Stimulated activated CD4-positive, alpha-beta T cell treated with anti-CD3 and anti-CD28 coated beads, Interleukin-12 subunit alpha, Interleukin-12 subunit beta, amount 100 ng/mL, for 24 hours (primary cell): ENCODE results near the gene ACAD9.
A peak's percentile ranks its signal among the peaks of the same experiment; 100 is the strongest.
"Not testable (repeated sequence)": the region's sequence is repeated elsewhere in the genome, so short reads cannot be mapped to it uniquely, and the experiment has no call there.

Experiments
- DNase-seq, 2 experiments: peaks; one replicate each; pipeline ENCODE4 v3.0.0-alpha.2; 2020; ENCODE audit warnings: low read depth in 2 of 2

Gene ACAD9

DNA sequence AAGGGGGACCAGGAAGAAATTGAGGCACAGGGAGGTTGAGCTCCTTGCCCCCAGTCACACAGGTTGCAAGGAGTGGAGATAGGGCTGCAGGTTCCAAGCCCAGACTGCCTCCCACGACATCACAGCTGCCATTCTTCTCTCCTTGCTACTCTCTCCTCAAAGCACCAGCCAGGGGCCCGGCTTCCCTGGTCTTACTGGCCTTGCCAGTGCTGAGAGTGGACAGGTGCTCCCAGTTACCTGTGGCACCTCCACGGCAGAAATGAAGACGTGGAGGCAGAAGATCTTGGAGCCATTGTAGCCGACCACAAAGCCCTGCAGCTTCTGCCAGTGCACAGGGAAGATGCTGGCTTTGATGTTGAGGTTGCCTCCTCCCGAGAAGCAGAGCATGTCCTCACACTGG is 17.9 kb upstream of the ACAD9 start:
- DNase-seq: no peak

DNA sequence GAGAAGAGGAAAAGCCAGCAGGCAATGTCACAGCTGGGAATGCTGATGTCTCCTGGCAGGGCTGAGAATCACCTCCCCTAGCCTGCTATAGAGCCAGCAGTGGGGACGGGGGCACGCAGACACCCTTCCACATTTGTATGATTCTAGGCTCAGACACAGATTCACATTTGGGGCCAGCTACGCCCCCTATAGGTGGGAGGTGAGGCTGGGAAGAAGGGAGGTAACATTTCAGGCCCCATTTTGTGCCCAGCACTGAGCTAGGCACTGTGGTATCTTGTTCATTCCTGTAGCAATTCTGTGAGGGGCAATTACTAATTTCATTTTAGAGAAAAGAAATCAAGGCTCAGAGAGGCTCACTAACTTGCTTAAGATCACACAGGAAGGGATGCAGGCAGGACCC is 15.9 kb upstream of the ACAD9 start:
- DNase-seq: no peak

DNA sequence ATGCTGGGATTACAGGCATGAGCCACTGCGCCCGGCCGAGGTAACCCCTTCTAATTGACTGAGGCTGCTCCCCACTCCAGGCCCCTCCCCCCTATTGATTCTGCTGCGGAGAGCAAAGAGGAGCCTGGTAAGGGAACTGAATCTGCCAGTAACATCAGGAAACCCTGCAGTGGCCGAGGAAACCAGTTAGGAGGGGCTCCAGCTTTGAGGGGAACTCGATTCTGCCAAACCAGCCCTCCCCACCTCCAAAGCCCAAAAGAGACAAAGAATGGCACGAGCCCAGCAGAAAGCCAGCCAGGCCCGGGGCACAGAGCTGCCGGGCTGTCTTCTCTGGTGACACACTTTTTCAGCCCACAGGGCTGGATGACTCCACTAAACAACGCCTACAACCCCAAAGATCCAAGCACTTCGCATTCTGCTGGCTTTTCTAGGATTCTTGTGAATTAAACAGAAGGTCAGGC is 15.0 kb upstream of the ACAD9 start:
- no peak for DNase-seq

DNA sequence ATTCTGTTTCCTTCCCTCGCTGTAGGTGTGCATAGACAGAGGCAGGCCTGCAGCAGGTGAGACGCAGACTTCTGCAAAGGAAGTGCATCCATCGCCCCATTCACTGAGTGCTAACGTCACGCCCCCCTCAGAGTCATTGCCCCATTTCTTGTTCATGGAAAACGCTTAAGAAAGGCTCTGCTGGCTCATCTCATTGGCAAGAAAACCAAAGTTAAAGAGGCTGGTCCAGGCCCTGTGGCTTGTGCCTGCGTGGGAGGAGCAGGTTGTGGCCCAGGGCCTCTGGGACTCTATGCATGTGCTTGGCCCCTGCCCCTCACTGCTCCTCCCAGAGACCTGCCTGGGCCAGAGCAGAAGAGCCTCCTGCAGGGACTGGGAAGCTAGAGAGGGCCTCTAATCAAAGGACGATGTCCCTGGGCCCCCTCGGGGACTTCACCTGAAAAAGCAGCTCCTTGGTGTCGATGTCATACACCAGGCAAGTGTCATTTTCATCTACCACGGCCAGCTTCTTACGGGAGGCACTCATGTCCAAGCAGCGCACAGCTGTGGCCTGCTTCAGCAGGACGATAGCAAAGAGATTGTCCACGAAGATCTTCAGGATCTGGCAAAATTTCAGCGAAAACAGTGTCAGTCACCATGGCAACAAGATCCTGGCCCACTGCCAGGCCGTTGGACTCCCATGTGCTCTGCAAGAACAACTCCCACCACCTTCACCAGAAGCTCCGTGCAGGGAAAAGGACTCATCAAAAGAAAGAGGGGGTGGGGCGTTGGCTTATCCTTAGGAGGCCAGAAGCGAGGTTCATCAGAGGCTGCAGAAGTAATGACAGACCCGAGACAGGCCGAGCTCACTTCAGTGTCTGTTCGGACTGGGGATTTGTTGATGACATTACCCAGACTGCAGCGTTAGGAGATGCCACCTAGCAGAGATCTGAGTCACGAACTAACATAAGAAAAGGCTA is 14.3 kb upstream of the ACAD9 start:
- not testable (repeated sequence) for DNase-seq

DNA sequence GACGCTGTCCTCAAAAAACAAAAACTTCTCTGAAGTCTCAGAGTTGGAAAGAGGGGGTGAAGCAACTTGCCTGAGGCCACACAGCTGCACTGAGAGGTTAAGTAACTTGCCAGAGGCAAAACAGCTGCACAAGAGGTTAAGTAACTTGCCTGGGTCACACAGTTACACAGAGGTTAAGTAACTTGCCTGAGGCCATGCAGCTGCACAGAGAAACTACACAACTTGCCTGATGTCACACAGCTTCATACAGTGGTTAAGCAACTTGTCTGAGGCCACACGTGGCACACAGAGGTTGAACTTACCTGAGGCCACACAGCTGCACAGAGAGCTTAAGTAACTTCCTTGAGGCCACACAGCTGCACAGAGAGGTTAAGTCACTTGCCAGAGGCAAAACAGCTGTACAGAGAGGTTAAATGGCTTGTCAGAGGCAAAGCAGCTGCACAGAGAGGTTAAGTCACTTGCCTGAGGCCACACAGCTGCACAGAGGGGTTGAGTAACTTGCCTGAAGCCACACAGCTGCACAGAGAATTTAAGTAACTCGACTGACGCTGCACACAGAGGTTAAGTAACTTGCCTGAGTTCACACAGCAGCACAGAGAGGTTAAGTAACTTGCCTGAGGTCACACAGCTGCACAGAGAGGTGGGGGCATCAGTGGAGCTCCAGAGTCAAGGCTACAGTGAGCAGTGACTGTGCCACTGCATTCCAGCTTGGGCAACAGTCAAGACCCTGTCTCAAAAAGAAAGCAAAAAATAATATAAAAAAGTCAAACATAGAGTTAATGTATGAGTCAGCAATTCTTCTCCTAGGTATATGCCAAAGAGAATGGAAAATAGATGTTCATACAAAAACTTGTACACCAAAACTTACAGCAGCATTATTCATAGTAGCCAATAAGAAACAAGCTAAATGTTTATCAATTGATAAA is 12.0 kb upstream of the ACAD9 start:
- no peak for DNase-seq

DNA sequence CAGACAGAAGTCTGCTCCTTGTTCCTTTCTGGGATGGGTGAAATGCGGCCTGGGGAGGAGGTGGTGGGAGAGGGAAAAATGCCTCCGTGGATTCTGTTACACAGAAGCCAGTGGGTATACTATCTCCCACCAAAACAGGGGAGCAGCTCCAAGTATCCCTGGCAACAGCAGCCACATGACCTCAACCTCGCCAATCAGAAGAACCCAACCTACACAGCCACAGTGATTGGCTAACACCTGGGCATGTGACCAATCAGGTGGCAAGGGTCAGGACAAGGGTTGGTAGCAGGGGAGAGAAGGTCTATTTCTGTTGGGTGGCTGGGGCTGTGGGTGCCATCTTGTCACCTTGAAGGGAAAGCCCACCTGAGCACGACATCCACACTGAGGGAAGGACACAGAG is 9.1 kb upstream of the ACAD9 start:
- DNase-seq: no peak

DNA sequence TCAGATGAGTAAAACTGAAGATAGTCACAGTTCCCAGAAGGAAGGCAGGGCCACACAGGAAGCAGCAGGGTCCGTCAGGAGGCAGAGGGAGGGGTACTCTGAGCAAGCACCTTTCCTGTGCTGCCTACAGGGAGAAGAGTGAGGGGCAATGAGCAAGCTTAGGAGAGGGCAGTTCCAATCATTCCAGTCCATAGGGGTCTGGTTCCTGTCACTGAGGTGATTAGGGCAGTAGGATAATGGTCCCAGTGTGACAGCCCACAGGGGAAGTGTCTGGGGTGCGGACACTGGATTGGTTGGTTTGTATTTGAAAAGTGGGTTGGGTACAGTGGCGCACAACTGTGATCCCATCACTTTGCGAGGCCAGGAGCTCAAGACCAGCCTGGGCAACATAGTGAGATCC is 7.1 kb upstream of the ACAD9 start:
- no peak for DNase-seq

DNA sequence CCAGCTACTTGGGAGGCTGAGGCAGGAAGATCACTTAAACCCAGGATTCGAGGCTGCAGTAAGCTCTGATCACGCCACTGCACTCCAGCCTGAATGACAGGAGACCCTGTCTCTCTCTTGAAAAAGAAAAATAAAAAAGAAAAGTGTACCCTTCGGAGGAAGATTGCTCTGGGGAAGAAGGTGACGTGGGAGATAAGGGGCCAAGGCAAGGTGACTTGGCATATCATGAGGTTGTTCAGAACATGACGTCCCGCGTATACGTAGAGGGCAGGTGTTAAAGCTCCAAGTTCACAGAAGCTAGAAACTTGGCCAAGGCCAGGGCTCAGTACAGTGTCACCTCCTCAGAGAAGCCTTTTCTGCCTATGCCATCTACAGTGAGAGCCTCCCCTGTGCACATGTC is 6.7 kb upstream of the ACAD9 start:
- no peak for DNase-seq

DNA sequence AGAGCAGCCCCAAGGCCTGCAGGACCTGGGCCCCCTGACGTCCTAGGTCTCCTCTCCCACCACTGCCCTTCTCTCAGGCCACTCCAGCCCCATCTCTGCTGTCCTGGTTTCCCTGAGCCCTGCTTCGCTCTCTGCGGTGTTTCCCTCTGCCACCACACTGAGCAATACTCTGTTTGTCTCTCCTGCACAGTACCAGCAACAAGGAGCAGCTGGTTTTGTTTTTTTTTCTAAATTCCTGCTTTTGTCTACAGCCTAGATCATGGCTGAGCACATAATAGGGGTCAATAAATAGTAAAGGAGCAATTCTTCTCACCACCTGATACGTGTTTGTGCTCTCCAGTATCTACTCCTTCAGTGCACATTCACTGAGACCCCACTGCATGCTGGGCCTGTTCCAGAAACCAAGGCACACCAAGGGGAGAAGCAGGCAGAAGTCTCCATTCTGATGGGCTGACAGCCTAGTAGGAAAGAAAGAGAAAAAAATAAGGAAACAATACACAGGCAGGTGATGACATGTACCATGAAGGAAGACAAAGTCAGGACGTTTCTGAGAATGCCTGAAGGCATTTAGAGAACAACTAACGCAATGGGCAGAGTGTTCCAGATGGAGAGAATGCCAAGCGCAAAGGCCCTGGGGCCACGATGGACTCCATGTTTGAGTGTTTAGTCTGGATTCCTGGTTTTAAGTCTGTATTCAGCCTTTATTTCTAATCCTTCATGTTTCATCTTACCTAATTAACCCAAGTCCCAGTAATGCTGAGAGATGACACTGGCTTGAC is 6.0 kb upstream of the ACAD9 start:
- no peak for DNase-seq

DNA sequence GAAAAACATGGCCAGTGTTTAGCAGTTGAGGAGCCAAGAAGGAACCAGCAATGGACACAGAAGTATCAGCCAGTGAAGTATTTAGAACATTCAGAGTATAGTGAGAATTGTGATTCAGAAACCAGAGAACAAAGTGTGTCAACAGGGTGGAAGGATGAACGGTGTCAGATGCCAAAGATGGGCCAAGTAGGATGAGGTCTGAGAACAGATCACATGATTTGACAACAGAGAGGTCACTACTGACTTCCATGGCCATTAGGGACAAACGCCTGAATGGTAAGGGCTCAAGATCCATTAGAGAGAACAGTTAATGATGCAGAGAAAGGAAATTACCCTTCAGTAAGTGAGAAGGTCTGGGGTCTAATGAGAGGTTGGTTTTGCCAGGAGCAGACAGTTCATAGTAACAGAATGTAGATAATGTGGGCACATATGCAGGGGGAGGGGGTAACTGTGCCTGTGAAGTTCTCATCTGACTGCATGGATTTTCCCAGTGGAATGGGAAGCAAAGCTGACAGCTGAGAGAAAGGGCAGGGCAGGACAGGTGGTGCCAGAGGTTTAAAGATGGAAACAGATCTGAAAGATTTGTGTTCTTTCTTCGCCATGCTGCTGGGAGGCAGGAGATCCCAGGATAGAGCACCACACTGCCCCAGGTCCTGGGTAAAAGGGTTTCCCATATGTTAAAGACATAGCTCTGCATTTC is 4.8 kb upstream of the ACAD9 start:
- DNase-seq: no peak

DNA sequence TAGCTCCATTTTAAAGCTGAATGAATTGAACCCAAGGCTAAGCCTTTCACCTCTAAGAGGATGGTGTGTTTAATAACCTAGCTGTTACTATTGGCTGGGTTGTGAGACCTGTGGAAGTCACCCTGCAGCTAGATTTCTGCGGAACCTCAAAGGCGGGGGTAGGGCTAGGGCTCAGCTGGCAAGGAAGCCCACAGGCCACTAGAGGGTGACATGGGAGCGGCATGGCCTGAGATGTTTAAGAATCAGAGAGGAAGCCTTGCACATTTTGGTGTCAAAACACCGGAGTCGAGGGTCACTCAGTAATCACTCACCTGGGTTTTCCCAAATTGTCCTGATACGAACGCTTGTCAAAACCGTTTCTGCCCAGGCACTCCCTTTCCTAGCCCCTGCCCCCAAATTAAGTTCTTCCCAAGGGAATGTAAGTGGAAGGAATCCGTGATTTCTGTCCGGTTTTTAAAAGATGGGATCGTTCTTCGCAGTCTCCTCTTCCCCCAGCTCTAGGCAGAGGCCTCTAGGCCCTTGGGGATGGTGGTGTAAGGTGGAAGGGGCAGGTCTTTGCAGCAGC is 3.8 kb upstream of the ACAD9 start:
- peak; percentile 35 to 49 for DNase-seq

DNA sequence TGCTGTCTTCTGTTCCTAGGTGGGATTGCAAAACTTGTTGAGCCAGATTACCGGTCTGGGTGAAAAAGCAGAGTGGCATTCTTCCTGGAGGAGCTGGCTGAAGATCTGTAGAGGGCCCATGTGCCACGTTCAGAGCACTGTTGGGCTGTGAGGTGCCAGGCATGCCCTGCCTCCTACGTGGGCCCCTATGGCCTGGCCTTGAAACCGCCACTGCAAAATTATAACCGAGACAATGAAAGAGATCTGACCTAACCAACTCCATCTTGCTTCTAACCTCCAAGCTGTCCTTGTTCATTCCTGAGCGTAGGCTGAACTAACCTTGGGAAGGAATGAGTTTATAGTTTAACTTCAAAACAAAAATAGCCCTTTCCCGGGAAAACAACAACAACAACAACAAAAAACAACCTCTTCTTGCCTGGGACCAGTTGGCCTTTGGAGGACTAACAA is 1.4 kb upstream of the ACAD9 start:
- no peak for DNase-seq

DNA sequence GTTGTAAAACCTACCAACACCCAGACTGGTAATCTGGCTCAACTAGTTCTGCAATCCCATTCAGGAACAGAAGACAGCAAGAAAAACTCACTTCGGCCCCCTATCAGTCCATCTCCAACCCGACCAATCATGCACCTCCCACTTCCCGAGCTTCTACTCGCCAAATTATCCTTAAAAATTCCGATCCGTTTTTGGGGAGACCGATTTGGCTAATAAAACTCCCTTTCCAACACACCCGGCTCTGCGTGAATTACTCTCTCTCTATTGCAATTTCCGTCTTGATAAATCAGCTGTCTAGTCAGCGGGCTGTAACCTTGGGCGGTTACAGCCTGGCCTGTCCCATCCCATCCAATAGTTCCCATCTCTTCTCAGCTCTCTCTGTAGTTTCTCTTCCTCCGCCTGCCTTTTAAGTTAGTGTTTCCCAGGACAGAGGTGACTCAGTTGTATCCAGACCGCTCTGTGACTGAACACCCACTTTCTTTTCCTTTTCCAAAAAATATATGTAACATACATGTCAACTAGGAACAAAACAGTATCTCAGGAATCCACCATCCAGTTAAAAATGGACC is 780 bp upstream of the ACAD9 start:
- no peak for DNase-seq

DNA sequence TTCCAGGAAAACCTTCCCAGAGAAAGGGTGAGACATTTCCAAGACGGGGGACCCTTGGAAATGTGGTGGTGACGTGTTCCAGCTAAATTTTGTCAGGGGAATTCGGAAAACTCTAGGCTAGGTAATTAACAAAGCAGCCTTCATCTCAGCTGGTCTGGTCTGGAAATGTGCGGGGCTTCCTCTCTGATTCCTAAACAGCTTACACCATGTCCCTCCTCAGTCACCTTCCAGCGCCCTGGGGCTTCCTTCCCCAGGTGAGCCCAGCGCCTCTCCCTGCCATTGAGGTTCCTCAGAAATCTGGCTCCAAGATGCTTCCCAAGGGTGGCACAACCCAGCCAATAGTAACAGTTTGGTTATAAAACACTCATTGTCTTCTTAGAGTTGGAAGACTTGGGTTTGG is 571 bp downstream of the ACAD9 start:
- DNase-seq: no peak

DNA sequence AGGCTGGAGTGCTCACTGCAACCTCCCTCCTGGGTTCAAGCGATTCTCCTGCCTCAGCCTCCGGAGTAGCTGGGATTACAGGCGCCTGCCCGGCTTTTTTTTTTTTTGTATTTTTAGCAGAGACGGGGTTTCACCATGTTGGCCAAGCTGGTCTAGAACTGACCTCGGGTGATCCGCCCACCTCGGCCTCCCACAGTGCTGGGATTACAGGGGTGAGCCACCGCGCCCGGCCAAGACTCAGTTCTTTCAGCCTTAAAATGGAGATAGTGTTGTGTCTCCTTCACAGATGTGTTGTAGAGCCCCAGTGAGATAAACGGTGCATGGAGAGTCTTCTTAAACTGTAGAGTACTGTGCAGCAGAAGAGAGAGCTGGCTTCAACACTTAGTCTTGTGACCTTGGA is 1.0 kb downstream of the ACAD9 start:
- not testable (repeated sequence) for DNase-seq

DNA sequence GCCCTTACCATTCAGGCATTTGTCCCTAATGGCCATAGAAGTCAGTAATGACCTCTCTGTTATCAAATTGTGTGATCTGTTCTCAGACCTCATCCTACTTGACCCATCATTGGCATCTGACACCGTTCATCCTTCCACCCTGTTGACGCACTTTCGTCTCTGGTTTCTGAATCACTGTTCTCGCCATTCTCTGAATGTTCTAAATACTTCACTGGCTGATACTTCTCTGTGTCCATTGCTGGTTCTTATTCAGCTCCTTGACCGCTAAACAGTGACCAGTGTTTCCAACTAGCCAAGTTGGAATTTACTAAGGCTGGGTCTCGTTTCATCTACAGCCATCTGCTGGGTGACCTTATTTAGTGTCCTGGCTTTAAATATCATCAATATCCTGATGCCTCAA is 2.2 kb downstream of the ACAD9 start:
- DNase-seq: no peak

DNA sequence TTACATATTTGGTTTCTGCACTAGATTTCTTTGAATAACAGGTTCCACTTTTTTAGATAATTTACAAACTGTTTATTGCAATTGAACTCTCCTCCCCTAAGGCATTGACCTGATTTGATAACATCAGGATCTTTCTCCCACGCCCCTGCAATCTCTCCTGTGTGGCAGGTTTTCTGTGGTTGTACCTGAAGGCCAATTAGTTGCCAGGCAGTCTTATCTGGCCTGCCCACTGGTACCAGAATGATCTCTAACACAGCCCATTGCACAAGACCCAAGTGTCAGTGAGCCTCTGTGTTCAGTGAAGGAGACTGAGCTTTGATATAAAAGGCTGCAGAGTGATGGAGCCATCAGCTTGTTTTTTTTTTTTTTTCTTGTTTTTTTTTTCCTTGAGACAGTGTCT is 3.3 kb downstream of the ACAD9 start:
- DNase-seq: no peak

DNA sequence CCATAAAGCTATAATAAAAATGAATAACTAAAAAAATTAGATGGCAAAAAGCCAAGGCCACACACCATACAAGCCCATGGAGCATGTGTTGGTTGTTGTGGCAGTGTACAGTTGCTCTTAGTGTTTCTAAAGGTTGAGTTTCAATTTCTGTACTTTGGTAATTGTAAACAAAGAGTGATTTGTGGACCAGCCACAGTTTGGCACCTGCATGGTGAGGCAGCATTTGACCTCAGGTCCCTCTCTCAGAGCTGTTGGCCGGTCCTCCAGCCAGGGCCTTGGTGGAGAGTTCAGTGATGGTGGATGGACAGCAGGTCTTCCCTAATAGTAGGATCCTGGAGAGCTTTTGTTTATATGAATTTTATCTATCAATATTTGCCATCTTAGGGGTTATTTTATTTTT is 5.6 kb downstream of the ACAD9 start:
- no peak for DNase-seq

DNA sequence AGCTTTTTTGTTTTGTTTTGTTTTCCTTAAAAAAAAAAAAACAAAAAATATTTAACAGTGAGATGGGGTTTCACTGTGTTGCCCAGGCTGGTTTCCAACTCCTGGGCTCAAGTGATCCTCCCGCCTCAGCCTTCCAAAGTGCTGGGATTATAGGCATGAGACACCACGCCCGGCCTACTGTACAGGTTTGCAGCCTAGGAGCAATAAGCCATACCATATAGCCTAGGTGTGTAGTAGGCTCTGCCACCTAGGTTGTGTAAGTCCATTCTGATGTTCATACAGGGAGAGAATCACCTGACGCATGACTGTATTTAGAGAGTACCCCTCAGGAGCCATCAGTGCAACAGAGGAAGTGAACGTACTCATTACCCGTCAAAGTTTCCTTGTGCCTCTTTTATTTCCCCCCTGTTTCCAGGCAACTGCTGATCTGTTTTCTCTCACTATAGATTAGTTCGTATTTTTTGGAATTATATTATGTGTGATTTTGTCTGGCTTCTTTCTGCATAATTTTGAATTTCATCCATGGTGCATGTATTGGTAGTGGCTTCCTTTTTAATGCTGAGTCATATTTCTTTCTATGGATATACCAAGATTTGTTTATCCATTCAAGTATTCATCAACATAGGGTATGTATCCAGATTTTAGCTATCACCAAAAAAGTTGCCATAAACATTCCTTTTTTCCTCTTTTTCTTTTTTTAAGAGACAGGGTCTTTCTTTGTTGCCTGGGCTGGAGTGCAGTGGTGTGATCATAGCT is 9.9 kb downstream of the ACAD9 start:
- DNase-seq: no peak
